ENCODE data around the gene CERS6. TPM values are rescaled to one million over a fixed set of nuclear protein-coding genes. Genes with fewer than 3 reads are reported as not detected.

CERS6 gene
- total RNA-seq, 3 donors from 2014 or later, result 36.4 to 46.4 (median 44.8) TPM

DNA sequence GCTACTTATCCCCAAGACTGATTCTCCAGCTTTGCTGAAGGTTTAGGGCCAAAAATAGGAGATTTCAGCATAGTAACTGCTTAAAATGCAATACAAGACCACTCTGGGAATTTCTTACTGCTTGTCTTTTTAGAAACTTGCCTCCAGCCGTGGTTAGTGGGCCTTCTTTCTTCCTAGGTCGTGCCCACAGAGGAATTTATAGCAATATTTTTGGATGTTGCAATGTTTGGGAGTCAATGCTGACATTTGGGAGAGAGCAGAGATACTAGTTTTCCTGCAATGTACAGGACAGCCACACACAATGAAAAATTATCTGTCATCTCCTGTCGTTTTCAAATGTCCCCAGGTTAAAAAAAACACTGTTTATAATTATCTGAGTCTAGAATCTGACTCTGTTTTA lies 25.6 kb upstream of the CERS6 start:
- Histone ChIP-seq H3K4me3 (no peak overlapping the region), H3K4me1 (no peaks in the 10 kb centered on the region), H3K27me3 (no peaks in the 10 kb centered on the region), H3K9me3 (no peaks in the 10 kb centered on the region), H3K27ac (no peak overlapping the region), H3K36me3 (no peaks in the 10 kb centered on the region)
- TF ChIP-seq POLR2A (IDR thresholded peaks at IDR 0.05), result no peak
- TF ChIP-seq, protein P1, sequence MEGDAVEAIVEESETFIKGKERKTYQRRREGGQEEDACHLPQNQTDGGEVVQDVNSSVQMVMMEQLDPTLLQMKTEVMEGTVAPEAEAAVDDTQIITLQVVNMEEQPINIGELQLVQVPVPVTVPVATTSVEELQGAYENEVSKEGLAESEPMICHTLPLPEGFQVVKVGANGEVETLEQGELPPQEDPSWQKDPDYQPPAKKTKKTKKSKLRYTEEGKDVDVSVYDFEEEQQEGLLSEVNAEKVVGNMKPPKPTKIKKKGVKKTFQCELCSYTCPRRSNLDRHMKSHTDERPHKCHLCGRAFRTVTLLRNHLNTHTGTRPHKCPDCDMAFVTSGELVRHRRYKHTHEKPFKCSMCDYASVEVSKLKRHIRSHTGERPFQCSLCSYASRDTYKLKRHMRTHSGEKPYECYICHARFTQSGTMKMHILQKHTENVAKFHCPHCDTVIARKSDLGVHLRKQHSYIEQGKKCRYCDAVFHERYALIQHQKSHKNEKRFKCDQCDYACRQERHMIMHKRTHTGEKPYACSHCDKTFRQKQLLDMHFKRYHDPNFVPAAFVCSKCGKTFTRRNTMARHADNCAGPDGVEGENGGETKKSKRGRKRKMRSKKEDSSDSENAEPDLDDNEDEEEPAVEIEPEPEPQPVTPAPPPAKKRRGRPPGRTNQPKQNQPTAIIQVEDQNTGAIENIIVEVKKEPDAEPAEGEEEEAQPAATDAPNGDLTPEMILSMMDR (IDR thresholded peaks at IDR 0.05), result no peak
- TF ChIP-seq POLR2AphosphoS5 (IDR thresholded peaks at IDR 0.05), result no peak
- DNase-seq (ENCODE audit: low spot score in 2 of 2), result no peak
- intact Hi-C loops (cut with DNase I; ENCODE audit: low total_unique reads), result no loop called here

- TF ChIP-seq POLR2A (IDR thresholded peaks at IDR 0.05), result no peak
- Histone ChIP-seq H3K27ac (no peak overlapping the region), H3K36me3 (no peaks in the 10 kb centered on the region), H3K9me3 (no peaks in the 10 kb centered on the region), H3K27me3 (no peaks in the 10 kb centered on the region), H3K4me1 (no peaks in the 10 kb centered on the region), H3K4me3 (no peak overlapping the region)
- intact Hi-C loops (cut with DNase I; ENCODE audit: low total_unique reads), result no loop called here
- no peak for DNase-seq (ENCODE audit: low spot score in 2 of 2)
Measured at GRCh38 chr2:168431301-168432024, 24.6 kb upstream of the CERS6 start.

DNA sequence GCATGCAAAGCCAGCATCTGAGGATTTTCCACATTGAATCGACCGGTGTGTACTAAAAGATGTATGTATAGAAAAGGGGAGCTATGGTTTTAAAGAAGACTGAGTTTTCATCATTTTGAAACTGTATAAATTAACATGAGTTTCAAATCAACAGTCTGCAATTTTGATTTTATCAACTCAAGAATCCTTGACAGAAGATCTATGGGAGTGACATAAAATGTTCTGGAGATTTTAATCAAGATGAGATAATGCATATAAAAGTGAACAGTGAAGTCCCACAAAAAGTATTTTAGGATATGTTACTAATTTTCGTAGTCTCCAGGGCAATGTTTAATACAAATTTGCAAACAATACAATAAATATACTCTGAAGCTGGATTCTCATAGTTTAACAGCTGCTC lies 24.0 kb upstream of the CERS6 start:
- no peak for DNase-seq (ENCODE audit: low spot score in 2 of 2)
- no peak overlapping the region for H3K27ac ChIP-seq
- TF ChIP-seq, protein P1 (IDR thresholded peaks at IDR 0.05), result no peak
- TF ChIP-seq POLR2AphosphoS5 (IDR thresholded peaks at IDR 0.05), result no peak
- H3K36me3 ChIP-seq, result no peaks in the 10 kb centered on the region
- no peaks in the 10 kb centered on the region for H3K27me3 ChIP-seq
- no peaks in the 10 kb centered on the region for H3K9me3 ChIP-seq
- intact Hi-C loops (cut with DNase I; ENCODE audit: low total_unique reads), result no loop called here
- H3K4me3 ChIP-seq, result no peak overlapping the region
- no peaks in the 10 kb centered on the region for H3K4me1 ChIP-seq

- no peak for DNase-seq (ENCODE audit: low spot score in 2 of 2)
- no peaks in the 10 kb centered on the region for H3K4me1 ChIP-seq
- H3K36me3 ChIP-seq, result no peaks in the 10 kb centered on the region
- no peak overlapping the region for H3K4me3 ChIP-seq
- H3K27ac ChIP-seq, result no peak overlapping the region
- intact Hi-C loops (cut with DNase I; ENCODE audit: low total_unique reads), result no loop called here
- TF ChIP-seq POLR2AphosphoS5 (IDR thresholded peaks at IDR 0.05) (no peak), POLR2A (IDR thresholded peaks at IDR 0.05) (no peak)
- TF ChIP-seq, protein P1 (IDR thresholded peaks at IDR 0.05), result no peak
- no peaks in the 10 kb centered on the region for H3K9me3 ChIP-seq
- no peaks in the 10 kb centered on the region for H3K27me3 ChIP-seq
Measured at GRCh38 chr2:168432565-168433186, 23.4 kb upstream of the CERS6 start.

DNA sequence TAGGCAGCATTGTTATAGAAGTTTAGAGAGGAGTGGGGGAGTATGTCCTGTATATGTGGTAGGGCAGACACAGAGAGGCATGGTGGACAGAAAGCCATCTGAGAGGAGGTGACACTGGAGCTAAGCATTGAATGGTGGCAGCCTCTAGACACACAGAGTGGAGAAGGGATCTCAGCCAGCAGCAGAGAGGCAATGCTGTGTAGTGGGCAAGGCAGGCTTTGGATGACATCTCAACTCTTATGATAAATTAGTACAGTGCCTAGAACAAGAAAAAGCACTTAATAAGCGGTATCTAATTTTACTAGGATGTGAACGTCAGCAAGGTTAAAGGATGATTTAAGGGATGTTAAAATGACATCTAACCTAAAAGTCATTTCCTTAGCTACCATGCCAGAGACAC lies 22.5 kb upstream of the CERS6 start:
- H3K4me1 ChIP-seq, result no peaks in the 10 kb centered on the region
- TF ChIP-seq, protein P1 (IDR thresholded peaks at IDR 0.05), result no peak
- TF ChIP-seq POLR2A (IDR thresholded peaks at IDR 0.05), result no peak
- no peak for TF ChIP-seq POLR2AphosphoS5 (IDR thresholded peaks at IDR 0.05)
- H3K27ac ChIP-seq, result no peak overlapping the region
- no peaks in the 10 kb centered on the region for H3K36me3 ChIP-seq
- no peaks in the 10 kb centered on the region for H3K27me3 ChIP-seq
- H3K9me3 ChIP-seq, result no peaks in the 10 kb centered on the region
- no peak overlapping the region for H3K4me3 ChIP-seq
- no peak for DNase-seq (ENCODE audit: low spot score in 2 of 2)
- intact Hi-C loops (cut with DNase I; ENCODE audit: low total_unique reads), result no loop called here

All from breast epithelium (tissue), 4 donors.